ENCODE measurements around the gene RASSF8.

DNA sequence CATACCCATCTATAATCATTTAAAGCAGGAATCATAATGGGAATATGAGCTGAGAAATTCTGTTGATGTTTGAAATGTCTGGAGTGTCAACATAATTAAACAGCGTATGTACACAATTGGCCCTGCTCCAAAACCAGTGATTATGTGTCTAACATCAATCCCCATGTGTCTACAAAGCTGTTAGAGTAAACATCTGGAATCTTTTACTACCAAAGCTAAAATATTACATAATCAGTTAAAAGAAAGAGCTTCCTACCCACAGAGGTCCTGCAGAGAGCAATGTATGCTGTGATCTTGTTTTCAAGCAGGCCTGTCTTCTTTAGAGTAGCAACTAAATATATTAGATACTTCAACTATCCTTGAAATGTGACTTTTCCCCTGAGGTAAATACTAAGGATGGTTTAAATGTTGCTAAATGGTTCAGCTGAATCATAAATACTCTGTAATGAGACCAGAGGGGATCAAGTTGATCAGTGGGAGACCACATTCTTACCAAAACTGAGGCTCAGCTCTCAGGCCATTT lies 74.3 kb downstream of the RASSF8 start:
- TF ChIP-seq CTCF (conservative IDR thresholded peaks at IDR 0.05; ENCODE audit: low read depth, low read length) (no peak), EZH2phosphoT487 (IDR thresholded peaks at IDR 0.05; ENCODE audit: borderline replicate concordance, low read length) (no peak), EZH2 (IDR thresholded peaks at IDR 0.05; ENCODE audit: low read length, unreplicated experiment) (no peak)
